Upper lobe of right lung (tissue), 1 donor: ENCODE results near the gene HCFC1. TPM values are rescaled to one million over a fixed set of nuclear protein-coding genes. Genes with fewer than 3 reads are reported as not detected.
"Not testable (repeated sequence)": the region's sequence is repeated elsewhere in the genome, so short reads cannot be mapped to it uniquely, and the experiment has no call there.

ENCODE experiments used
- ATAC-seq: fragments of 200-7000 bp; cut with Tn5 transposase; one replicate; pipeline ENCODE4 v1.9.1; 2020; ENCODE audit warnings: mild to moderate bottlenecking, moderate library complexity
- DNase-seq: peaks from one replicate; pipeline ENCODE4 v3.0.0-alpha.2; 2020
- H3K27ac ChIP-seq: fragments of 200-600 bp; one replicate; pipeline ENCODE4 v1.8.0; 2022
- H3K27me3 ChIP-seq: fragments of 200-600 bp; one replicate; pipeline ENCODE4 v1.8.0; 2022; ENCODE audit warnings: mild to moderate bottlenecking
- H3K36me3 ChIP-seq: fragments of 200-600 bp; one replicate; pipeline ENCODE4 v1.8.0; 2022
- H3K4me1 ChIP-seq: fragments of 200-600 bp; one replicate; pipeline ENCODE4 v1.8.0; 2022
- H3K4me3 ChIP-seq: fragments of 200-600 bp; one replicate; pipeline ENCODE4 v1.8.0; 2022; ENCODE audit warnings: mild to moderate bottlenecking
- H3K9me3 ChIP-seq: fragments of 200-600 bp; one replicate; pipeline ENCODE4 v1.8.0; 2022
- intact Hi-C: fragments of 100-400 bp; cut with DNase I; formaldehyde crosslinking; loops from one replicate; pipeline ENCODE4 v1.11.0; 2022
- total RNA-seq: library from RNA; stranded (reverse); fragmentation: NEBNext Ultra II Directional; extraction: Animal tissue kit (Norgen Biotek cat#: 25700); gene quantifications from one replicate; pipeline ENCODE4 v1.2.1, GENCODE V29; 2021
- TF ChIP-seq, protein P1 (sequence below): fragments of 200-600 bp; IDR thresholded peaks from one replicate; pipeline ENCODE4 v1.8.0; 2022; ENCODE audit warnings: antibody characterized with exemption
- donor health status: DM: no; HTN: yes; CAD: no; lungs with severe emphysema.

HCFC1 gene
- total RNA-seq, 1 donor from 2014 or later, result 47.5 TPM

DNA sequence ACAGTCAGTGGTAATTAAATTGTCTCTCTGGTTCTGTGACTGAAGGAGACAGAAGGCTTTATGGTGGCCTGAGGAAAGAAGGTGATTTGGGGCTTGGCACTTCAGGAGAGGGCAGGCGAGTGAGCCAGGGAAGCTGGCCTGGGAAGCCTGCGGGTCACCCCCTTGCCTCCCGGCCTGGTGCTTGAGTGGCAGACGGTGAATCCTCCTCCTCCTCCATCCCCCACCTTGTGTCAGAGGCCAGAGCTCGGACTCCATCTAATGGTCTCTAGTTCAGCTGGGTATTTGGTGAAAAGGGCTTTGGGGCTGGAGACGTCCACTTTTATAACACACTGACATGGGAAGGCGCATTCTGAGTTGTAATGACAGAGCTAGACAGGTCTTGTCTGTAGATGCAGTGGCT is 9.6 kb upstream of the HCFC1 start:
- ATAC-seq (no peak), DNase-seq (no peak)
- no peak overlapping the region for H3K4me3 ChIP-seq
- no peaks in the 10 kb centered on the region for H3K9me3 ChIP-seq
- no peak overlapping the region for H3K27ac ChIP-seq
- H3K27me3 ChIP-seq, result no peaks in the 10 kb centered on the region
- intact Hi-C loops, result no loop called here
- TF ChIP-seq, protein P1, sequence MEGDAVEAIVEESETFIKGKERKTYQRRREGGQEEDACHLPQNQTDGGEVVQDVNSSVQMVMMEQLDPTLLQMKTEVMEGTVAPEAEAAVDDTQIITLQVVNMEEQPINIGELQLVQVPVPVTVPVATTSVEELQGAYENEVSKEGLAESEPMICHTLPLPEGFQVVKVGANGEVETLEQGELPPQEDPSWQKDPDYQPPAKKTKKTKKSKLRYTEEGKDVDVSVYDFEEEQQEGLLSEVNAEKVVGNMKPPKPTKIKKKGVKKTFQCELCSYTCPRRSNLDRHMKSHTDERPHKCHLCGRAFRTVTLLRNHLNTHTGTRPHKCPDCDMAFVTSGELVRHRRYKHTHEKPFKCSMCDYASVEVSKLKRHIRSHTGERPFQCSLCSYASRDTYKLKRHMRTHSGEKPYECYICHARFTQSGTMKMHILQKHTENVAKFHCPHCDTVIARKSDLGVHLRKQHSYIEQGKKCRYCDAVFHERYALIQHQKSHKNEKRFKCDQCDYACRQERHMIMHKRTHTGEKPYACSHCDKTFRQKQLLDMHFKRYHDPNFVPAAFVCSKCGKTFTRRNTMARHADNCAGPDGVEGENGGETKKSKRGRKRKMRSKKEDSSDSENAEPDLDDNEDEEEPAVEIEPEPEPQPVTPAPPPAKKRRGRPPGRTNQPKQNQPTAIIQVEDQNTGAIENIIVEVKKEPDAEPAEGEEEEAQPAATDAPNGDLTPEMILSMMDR, result no peak
- no peaks in the 10 kb centered on the region for H3K36me3 ChIP-seq
- H3K4me1 ChIP-seq, result peaks cover 6% of the 10 kb centered on the region

- H3K27me3 ChIP-seq, H3K36me3 ChIP-seq, H3K4me3 ChIP-seq, intact Hi-C loops, H3K4me1 ChIP-seq, DNase-seq, H3K27ac ChIP-seq, H3K9me3 ChIP-seq: not testable (repeated sequence)
- peak; percentile 20 for ATAC-seq
These were observed 8.8 kb upstream of the HCFC1 start for GRCh38 chrX:153980394-153980793.

DNA sequence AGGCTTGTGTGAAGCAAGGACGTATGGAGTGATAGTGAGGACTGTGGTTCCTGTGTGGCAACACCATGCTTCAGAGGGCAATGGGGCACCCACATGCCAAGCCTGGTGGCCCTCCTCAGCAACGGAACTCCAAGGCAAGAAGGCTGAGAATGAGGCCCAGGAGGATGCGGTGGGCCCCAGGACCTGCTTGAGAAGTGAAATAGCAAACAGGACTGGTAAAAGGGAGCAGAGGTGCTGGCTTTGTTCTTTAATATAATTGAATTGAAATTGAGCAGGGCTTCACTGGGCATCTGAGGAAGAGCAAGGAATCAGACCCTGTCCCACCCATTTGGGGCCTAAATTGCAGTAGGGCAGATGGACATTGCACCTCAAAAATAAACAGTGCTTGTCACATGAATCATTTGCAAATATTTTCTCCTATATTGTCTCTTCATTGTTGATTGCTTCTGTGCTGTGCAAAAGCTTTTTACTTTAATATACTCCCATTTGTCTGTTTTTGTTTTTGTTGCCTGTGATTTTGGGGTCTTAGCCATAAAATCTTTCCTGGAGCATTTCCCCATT is 3.2 kb upstream of the HCFC1 start:
- Histone ChIP-seq H3K27me3 (no peaks in the 10 kb centered on the region), H3K4me3 (no peak overlapping the region), H3K9me3 (no peaks in the 10 kb centered on the region), H3K4me1 (peaks cover 12% of the 10 kb centered on the region), H3K36me3 (no peaks in the 10 kb centered on the region), H3K27ac (no peak overlapping the region)
- TF ChIP-seq, protein P1, result no peak
- DNase-seq (no peak), ATAC-seq (no peak)
- intact Hi-C loops, result no loop called here

- Histone ChIP-seq H3K27me3 (no peaks in the 10 kb centered on the region), H3K4me1 (peaks cover 13% of the 10 kb centered on the region), H3K36me3 (no peaks in the 10 kb centered on the region), H3K9me3 (no peaks in the 10 kb centered on the region), H3K4me3 (peak overlapping the region; percentile 56), H3K27ac (peak overlapping the region; percentile 98)
- TF ChIP-seq, protein P1, result no peak
- DNase-seq (no peak), ATAC-seq (no peak)
- intact Hi-C loops, result no loop called here
These were observed 2.5 kb upstream of the HCFC1 start for GRCh38 chrX:153974003-153974725.

- Histone ChIP-seq H3K4me3 (peak overlapping the region; percentile 56), H3K27me3 (no peaks in the 10 kb centered on the region), H3K9me3 (no peaks in the 10 kb centered on the region), H3K36me3 (no peaks in the 10 kb centered on the region), H3K27ac (peak overlapping the region; percentile 98), H3K4me1 (peaks cover 20% of the 10 kb centered on the region)
- no peak for ATAC-seq
- intact Hi-C loops, result no loop called here
- TF ChIP-seq, protein P1, result no peak
- DNase-seq, result no peak
These were observed 1.7 kb upstream of the HCFC1 start for GRCh38 chrX:153973127-153974002.
